NCI-H510A treated with DMSO at 0.1 percent for 48 hours (cell line): ENCODE data around the gene CMC4.

Experiments
- DNase-seq: peaks from one replicate; lab custom pipeline; 2025; lab: John Stamatoyannopoulos, UW

Gene CMC4

GRCh38 chrX:155053656-155054055 is 17.3 kb downstream of the CMC4 start:
- DNase-seq = no peak

DNA sequence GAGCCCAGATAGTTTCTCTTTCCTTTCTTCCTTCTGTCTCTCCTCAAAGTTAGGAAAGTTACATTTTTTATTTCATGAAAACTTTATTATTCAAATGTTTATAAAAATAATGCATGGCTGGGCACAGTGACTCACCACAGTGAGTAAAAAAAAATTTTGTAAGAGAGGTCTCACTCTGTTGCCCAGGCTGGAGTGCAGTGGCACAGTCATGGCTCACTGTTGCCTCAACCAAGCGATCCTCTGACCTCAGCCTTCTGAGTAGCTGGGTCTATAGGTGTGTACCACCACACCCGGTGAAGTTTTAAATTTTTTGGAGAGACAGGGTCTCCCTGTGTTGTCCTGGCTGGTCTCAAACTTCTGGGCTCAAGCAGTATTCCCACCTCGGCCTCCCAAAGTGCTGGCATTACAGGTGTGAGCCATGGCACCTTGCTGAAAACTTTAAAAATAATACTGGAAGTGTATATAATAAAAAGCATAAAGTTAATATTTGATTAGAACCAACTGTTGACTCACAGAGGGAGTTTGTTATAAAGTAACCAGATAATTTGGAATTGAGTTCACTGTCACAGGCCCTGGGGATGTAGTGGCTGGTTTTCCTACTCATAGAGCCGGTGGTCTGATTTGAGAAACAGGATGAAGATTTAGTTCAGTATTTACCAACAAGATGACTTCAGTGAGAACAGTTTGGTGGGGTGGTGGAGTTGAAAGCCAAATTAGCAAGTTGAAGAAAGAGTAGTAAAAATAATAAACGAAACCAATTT is 18.0 kb downstream of the CMC4 start:
- no peak for DNase-seq

DNA sequence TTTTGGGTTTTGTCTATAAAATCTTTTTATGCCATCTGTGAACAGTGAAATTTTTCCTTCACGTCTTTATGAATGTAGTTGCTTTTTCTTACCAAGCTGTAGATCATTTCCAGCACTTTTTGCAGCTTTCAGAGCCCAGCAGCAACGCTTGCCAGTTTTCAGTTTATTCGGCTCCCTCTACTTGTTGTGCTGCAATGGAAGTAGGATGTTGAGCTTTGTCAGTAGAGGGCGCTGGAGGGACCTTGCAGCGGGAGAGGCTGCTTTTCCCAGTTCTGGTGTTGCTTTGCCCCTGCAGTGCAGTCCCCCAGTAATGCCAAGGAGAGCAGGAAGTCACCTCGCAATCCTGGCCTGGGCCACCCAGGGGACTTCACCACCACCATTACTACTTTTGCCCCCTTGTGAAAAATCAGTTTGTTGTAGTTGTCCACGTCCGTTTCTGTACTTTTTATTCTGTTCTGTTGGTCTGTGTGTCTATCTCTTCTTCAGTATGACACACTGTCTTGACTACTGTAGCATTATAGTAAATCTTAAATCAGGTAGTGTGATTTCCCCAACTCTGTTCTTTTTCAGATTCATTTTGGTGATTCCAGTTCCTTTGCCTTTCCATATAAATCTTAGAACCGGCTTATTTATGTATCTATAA is 21.8 kb downstream of the CMC4 start:
- DNase-seq = peak; percentile 1

GRCh38 chrX:155046811-155047528 is 24.0 kb downstream of the CMC4 start:
- DNase-seq = no peak

- DNase-seq = no peak
Measured at GRCh38 chrX:155046129-155046810, 24.7 kb downstream of the CMC4 start.

GRCh38 chrX:155035688-155036087 is 35.2 kb downstream of the CMC4 start:
- no peak for DNase-seq

- no peak for DNase-seq
Measured at GRCh38 chrX:155031657-155032056, 39.3 kb downstream of the CMC4 start.

- DNase-seq = no peak
Measured at GRCh38 chrX:155028877-155029291, 42.1 kb downstream of the CMC4 start.

DNA sequence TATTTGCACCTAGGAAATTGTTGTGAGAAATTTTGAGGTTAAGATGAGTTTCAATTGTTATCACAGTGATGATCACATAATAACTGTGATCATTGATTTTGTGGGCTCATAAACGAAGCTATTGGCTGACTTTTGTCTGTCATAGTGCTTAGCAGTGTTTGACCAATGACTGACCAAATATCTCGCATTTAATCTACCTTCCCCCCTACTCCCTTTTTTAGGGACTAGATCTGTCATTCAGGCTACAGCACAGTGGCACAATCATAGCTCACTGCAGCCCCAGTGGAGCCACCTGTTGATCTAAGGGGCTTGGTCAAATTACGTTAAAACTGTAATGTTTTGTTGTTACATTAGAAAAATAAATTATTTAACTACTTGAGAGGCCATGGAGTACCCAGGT is 42.8 kb downstream of the CMC4 start:
- DNase-seq = no peak

DNA sequence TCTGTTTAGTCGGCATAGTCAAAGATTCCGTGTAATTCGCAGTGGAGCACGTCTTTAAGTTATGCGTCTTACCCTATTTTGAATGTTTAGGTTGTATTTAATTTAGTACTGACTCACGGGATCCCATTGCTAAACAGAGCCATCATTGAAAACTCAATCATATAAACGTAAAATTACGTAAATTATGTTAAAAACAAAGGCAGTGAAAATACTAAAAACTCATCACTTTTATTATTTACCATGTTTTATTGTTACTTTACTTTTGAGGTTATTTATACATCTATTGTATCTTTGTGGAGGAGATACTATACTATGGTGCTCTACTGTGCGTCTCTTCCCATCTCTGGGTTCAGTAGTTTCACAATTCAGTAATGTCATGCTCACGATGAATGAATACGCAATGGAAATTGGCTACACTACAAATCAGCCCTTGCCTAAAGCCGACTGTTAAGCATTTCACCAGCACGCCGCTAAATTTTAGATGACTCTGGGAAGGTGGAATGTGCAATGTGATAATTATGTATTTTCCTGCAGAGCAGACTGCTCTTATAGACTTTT is 43.3 kb downstream of the CMC4 start:
- peak; percentile 25 for DNase-seq

- peak; percentile 86 for DNase-seq
Measured at GRCh38 chrX:155026727-155027508, 44.0 kb downstream of the CMC4 start, which contains the start of gene FUNDC2. TSS of gene FUNDC2 (plus strand) at chrX:155026844. CDS start at chrX:155026939, 95 bp downstream.

- DNase-seq = no peak
Measured at GRCh38 chrX:155026420-155026726, 44.6 kb downstream of the CMC4 start.

DNA sequence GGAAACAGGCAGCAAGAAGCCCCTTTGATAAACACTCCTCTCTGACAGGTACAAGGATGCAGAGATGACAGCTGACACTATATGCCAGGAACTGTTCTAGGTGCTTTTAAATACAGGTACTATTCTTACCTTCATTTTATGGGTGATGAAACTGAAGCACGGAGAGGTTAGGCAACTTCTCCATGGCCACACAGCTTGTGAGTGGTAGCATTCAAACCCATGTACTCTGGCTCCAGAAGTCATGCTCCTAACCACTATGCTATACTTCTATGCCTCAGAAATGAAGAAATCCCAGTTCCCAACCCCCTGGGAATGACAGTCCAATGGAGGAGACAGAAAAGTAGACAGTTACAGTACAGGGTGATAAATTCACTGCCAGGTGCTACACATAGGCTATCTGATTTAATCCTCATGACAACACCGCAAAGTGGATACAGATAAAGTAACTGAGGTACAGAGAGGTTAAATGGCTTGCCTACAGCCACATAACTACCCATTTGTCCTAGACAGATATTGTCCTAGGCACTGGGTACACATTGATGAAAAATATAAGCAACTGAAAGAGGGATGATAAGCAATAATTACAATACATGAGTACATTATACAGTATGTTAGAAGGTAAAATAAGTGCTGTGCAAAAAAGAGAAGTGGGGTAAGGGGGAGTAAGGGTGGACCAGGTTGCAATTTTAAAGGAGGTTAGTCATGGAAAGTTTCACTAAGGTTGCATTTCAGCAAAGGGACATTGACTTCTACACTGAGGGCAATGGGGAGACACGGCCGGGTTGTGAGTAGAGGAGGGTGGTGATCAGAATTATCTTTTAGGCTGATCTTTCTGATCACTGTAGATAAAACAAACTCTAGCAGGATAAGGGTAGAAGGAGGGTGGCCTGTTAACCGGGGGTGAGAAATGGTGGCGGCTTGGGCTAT is 46.8 kb downstream of the CMC4 start:
- DNase-seq = no peak

- no peak for DNase-seq
Measured at GRCh38 chrX:155022585-155022984, 48.4 kb downstream of the CMC4 start, which contains the start of gene F8. TSS of gene F8 (minus strand) at chrX:155022723. CDS start at chrX:155022552, 171 bp downstream.

GRCh38 chrX:155020591-155020990 is 50.3 kb downstream of the CMC4 start:
- DNase-seq = no peak
